UCSD-AML1 (cell line): ENCODE data around the gene ALDH9A1.

Experiments
- DNase-seq: peaks from one replicate; lab custom pipeline; 2025; ENCODE audit not compliant: unreplicated experiment; lab: John Stamatoyannopoulos, UW

The ALDH9A1 gene

DNA sequence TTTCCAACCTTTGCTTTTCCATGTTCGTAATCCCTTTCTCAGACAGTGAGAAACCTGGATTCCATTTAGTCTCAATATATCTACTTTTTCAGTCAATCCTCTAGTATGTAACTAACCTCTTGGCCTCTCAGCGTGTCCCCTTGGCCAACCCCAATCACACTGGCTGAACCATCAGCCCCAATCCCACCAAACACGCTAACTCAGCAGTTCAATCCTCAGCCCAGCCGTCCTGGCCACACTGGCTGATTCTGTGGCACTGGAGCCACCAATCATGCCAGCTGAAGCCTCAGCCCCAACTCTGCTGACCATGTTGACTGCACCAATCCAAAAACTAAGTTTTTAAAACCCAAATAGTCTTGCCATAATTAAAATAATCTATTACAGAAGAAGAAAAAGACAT, 73.9 kb downstream of the ALDH9A1 start:
- no peak for DNase-seq

DNA sequence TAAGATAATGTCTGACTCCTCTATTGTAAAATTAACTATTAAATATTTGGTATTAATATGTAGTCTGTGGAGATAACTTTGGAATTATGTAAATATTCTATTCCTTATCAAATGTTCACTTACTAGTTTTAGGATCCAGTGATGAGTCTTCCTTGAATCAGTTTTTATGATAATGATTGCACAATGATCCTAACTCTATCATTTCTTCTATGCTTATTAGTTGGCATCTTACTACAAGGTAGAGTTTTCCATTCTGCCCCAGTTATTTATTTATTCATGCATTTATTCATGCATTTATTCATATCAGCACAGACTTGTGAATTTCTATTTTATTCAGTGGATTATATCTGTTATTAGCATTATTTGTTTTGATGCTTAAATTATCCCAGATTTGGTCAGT, 74.7 kb downstream of the ALDH9A1 start:
- DNase-seq = no peak

GRCh38 chr1:165619647-165620151, 78.7 kb downstream of the ALDH9A1 start:
- no peak for DNase-seq

DNA sequence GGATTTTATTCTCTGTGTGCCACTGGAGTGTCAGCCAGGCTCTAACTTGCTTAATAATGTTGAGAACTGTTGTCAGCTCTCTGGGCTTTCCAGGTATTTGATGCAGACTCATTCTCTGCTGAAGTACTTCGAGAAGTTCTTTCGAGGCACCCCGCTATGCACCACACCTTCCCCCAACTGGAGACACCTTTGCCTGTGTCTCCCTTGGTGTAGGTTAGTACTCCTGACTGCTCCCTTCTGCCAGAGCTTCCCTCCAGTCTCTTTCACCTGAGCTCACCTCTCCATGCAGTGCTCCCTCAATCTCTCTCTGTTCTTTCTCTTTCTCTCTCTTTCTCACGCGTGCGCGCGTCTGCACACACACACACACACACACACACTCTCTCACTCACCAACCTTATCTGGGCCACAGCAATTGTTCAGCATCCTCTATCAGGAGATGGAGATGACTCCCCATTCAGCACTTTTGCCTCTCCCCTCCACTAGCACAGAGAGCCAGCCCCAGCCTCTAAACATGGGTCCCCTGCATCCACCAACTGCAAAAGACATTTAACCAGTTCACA, 81.3 kb downstream of the ALDH9A1 start:
- DNase-seq = no peak

- no peak for DNase-seq
Measured at GRCh38 chr1:165616054-165616612, 82.2 kb downstream of the ALDH9A1 start.
